Caco-2 (cell line): Measurements from ENCODE around the gene LRRC10. TPM values are rescaled to one million over a fixed set of nuclear protein-coding genes. Genes with fewer than 3 reads are reported as not detected.

Source experiments
- BruUV-seq: library from RNA; stranded (reverse); fragments of 400-500 nt; replicated peaks from 2 replicates; lab custom pipeline; 2021; lab: Mats Ljungman, UMichigan
- CTCF ChIA-PET: fragments of 300-600 bp; sonication (Branson Sonifier 250); formaldehyde crosslinking; loops from one replicate; lab custom pipeline; 2022; ENCODE audit warnings: antibody characterized with exemption; lab: Charles Lee
- POLR2A ChIA-PET: fragments of 300-600 bp; sonication (Branson Sonifier 250); formaldehyde crosslinking; loops from one replicate; lab custom pipeline; 2022; ENCODE audit warnings: antibody characterized with exemption; lab: Charles Lee
- DNase-seq, 2 experiments: peaks; one replicate each; pipeline versions ENCODE4 v3.0.0 to v3.0.0-alpha.2; 2020 to 2022
- H3K27me3 ChIP-seq: replicated peaks from 2 replicates; pipeline ENCODE4 v1.6.0; 2011; ENCODE audit warnings: low read length; ENCODE audit not compliant: control insufficient read depth, insufficient read depth
- H3K36me3 ChIP-seq: 2 replicates; pipeline ENCODE4 v1.5.1; 2011; ENCODE audit warnings: low read length; ENCODE audit not compliant: control insufficient read depth, insufficient read depth
- H3K4me1 ChIP-seq: fragments of 250-450 bp; sonication (Bioruptor Pico); 2 replicates; pipeline ENCODE4 v1.5.1; 2020; ENCODE audit warnings: mild to moderate bottlenecking
- H3K4me3 ChIP-seq: 2 replicates; pipeline ENCODE4 v1.5.1; 2011; ENCODE audit warnings: low read depth, mild to moderate bottlenecking, control low read depth, low read length
- H3K9me3 ChIP-seq: fragments of 250-450 bp; sonication (Bioruptor Pico); 2 replicates; pipeline ENCODE4 v1.5.1; 2020; ENCODE audit warnings: mild to moderate bottlenecking, moderate library complexity
- H3K27ac Mint-ChIP-seq: one replicate; pipeline ENCODE4 v1.8.0; 2022; ENCODE audit warnings: mixed read lengths; ENCODE audit not compliant: unreplicated experiment
- H3K27me3 Mint-ChIP-seq: one replicate; pipeline ENCODE4 v1.8.0; 2022; ENCODE audit warnings: mixed read lengths; ENCODE audit not compliant: insufficient read depth, unreplicated experiment
- H3K36me3 Mint-ChIP-seq: one replicate; pipeline ENCODE4 v1.8.0; 2022; ENCODE audit warnings: mild to moderate bottlenecking, mixed read lengths; ENCODE audit not compliant: insufficient read depth, unreplicated experiment
- H3K4me1 Mint-ChIP-seq: one replicate; pipeline ENCODE4 v1.8.0; 2022; ENCODE audit warnings: low read depth, mixed read lengths; ENCODE audit not compliant: unreplicated experiment
- H3K4me3 Mint-ChIP-seq: one replicate; pipeline ENCODE4 v1.8.0; 2022; ENCODE audit warnings: mild to moderate bottlenecking, moderate library complexity, mixed read lengths; ENCODE audit not compliant: unreplicated experiment
- H3K9me3 Mint-ChIP-seq: one replicate; pipeline ENCODE4 v1.8.0; 2022; ENCODE audit warnings: mixed read lengths; ENCODE audit not compliant: unreplicated experiment
- intact Hi-C: fragments of 100-400 bp; cut with micrococcal nuclease; formaldehyde crosslinking; loops from one replicate; pipeline ENCODE4 v1.10.0; 2022; ENCODE audit not compliant: unreplicated experiment
- total RNA-seq: library from RNA; stranded (reverse); gene quantifications from 2 replicates; pipeline ENCODE4 v1.2.3, GENCODE V29; 2022
- TF ChIP-seq, protein P1 (sequence below), 2 experiments: fragments of 200-600 bp in 1 of 2; IDR thresholded peaks; 1 replicate in 1 of 2; 2 replicates in 1 of 2; pipeline versions ENCODE4 v1.5.1 to v1.8.0; 2011 to 2022; ENCODE audit warnings: antibody characterized with exemption in 1 of 2, control low read depth in 1 of 2, inconsistent platforms in 1 of 2, low read depth in 1 of 2, low read length in 1 of 2, mild to moderate bottlenecking in 1 of 2, moderate library complexity in 1 of 2; ENCODE audit not compliant: insufficient read depth in 1 of 2, severe bottlenecking in 1 of 2, unreplicated experiment in 1 of 2

Gene LRRC10
- total RNA-seq, 1 experiment from 2014 or later, result not detected

DNA sequence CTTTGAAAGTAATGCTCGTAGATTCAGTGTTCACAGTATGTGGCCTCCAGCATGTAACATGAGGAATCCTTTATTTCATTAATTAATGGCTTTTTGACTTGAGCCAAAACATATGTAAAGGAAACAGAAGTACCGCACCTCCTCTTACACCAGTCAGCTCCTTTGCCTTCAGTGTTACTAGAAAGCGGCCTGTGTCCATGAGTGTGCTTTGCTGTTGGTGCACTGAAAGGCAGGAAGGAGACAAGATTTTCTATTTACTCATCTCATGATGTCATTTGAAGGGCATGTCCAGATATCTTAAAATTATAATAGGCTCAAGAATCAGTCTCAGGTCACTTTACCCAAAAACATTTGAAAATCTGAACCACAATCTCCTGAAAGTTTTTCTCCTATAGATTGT, 35.4 kb downstream of the LRRC10 start:
- TF ChIP-seq, protein P1, sequence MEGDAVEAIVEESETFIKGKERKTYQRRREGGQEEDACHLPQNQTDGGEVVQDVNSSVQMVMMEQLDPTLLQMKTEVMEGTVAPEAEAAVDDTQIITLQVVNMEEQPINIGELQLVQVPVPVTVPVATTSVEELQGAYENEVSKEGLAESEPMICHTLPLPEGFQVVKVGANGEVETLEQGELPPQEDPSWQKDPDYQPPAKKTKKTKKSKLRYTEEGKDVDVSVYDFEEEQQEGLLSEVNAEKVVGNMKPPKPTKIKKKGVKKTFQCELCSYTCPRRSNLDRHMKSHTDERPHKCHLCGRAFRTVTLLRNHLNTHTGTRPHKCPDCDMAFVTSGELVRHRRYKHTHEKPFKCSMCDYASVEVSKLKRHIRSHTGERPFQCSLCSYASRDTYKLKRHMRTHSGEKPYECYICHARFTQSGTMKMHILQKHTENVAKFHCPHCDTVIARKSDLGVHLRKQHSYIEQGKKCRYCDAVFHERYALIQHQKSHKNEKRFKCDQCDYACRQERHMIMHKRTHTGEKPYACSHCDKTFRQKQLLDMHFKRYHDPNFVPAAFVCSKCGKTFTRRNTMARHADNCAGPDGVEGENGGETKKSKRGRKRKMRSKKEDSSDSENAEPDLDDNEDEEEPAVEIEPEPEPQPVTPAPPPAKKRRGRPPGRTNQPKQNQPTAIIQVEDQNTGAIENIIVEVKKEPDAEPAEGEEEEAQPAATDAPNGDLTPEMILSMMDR (IDR thresholded peaks at IDR 0.05; ENCODE audit: insufficient read depth in 1 of 2, low read depth in 1 of 2, low read length in 1 of 2, severe bottlenecking in 1 of 2, unreplicated experiment in 1 of 2), result no peak
- CTCF ChIA-PET, result no interaction called here
- no peak overlapping the region for H3K27ac Mint-ChIP-seq
- peaks cover 6% of the 10 kb centered on the region for H3K4me1 Mint-ChIP-seq
- peaks cover 5% of the 10 kb centered on the region for H3K36me3 ChIP-seq
- no peaks in the 10 kb centered on the region for H3K27me3 Mint-ChIP-seq
- H3K4me3 Mint-ChIP-seq, result no peak overlapping the region
- H3K36me3 Mint-ChIP-seq, result peaks cover 78% of the 10 kb centered on the region
- no peaks in the 10 kb centered on the region for H3K27me3 ChIP-seq
- peaks cover 3% of the 10 kb centered on the region; the same call in 1 of the 2 replicates for H3K4me1 ChIP-seq
- no peak overlapping the region for H3K4me3 ChIP-seq
- POLR2A ChIA-PET, result no interaction called here
- intact Hi-C loops, result no loop called here
- no TSS peak for BruUV-seq
- H3K9me3 Mint-ChIP-seq, result no peaks in the 10 kb centered on the region
- H3K9me3 ChIP-seq, result no peaks in the 10 kb centered on the region
- no peak for DNase-seq

GRCh38 chr12:69570545-69571399, 39.9 kb downstream of the LRRC10 start:
- Mint-ChIP-seq H3K4me1 (peaks cover 27% of the 10 kb centered on the region), H3K9me3 (no peaks in the 10 kb centered on the region), H3K27me3 (no peaks in the 10 kb centered on the region), H3K36me3 (peaks cover 86% of the 10 kb centered on the region), H3K4me3 (no peak overlapping the region), H3K27ac (no peak overlapping the region)
- no peak overlapping the region for H3K4me3 ChIP-seq
- peaks cover 13% of the 10 kb centered on the region for H3K4me1 ChIP-seq
- no TSS peak for BruUV-seq
- H3K27me3 ChIP-seq, result no peaks in the 10 kb centered on the region
- TF ChIP-seq, protein P1 (IDR thresholded peaks at IDR 0.05; ENCODE audit: insufficient read depth in 1 of 2, low read depth in 1 of 2, low read length in 1 of 2, severe bottlenecking in 1 of 2, unreplicated experiment in 1 of 2), result peak; percentile 77 to 83
- intact Hi-C loops, result loop anchor here (1.0 to 2.0 kb wide), 5 partner anchors 100 to 279 kb away; partner anchors contain the start of gene FRS2
- ChIA-PET POLR2A (no interaction called here), CTCF (interaction anchor here (0.5 to 1.8 kb wide), 14 partner anchors 9 to 280 kb away, joined by 3 to 12 read pairs (median 4); partner anchors contain the start of gene FRS2)
- H3K36me3 ChIP-seq, result peaks cover 5% of the 10 kb centered on the region
- no peaks in the 10 kb centered on the region for H3K9me3 ChIP-seq
- DNase-seq, result peak; percentile 65 to 73

GRCh38 chr12:69570000-69570516, 40.6 kb downstream of the LRRC10 start:
- intact Hi-C loops, result loop anchor here (1.0 to 2.0 kb wide), 3 partner anchors 99 to 182 kb away; partner anchors contain the start of gene FRS2
- ChIA-PET CTCF (interaction anchor here (0.9 to 1.8 kb wide), 6 partner anchors 10 to 213 kb away, joined by 3 to 12 read pairs (median 5); partner anchors contain the start of gene FRS2), POLR2A (no interaction called here)
- Mint-ChIP-seq H3K27ac (no peak overlapping the region), H3K4me3 (no peak overlapping the region), H3K27me3 (no peaks in the 10 kb centered on the region), H3K36me3 (peaks cover 78% of the 10 kb centered on the region), H3K9me3 (no peaks in the 10 kb centered on the region), H3K4me1 (peaks cover 27% of the 10 kb centered on the region)
- Histone ChIP-seq H3K27me3 (no peaks in the 10 kb centered on the region), H3K36me3 (peaks cover 5% of the 10 kb centered on the region), H3K4me1 (peaks cover 13% of the 10 kb centered on the region), H3K9me3 (no peaks in the 10 kb centered on the region), H3K4me3 (no peak overlapping the region)
- no TSS peak for BruUV-seq
- DNase-seq, result no peak
- TF ChIP-seq, protein P1 (IDR thresholded peaks at IDR 0.05; ENCODE audit: insufficient read depth in 1 of 2, low read depth in 1 of 2, low read length in 1 of 2, severe bottlenecking in 1 of 2, unreplicated experiment in 1 of 2), result no peak
